SK-N-SH (cell line): ENCODE results near the gene ENTPD8. TPM values are rescaled to one million over a fixed set of nuclear protein-coding genes. Genes with fewer than 3 reads are reported as not detected.
"Not testable (repeated sequence)": the region's sequence is repeated elsewhere in the genome, so short reads cannot be mapped to it uniquely, and the experiment has no call there.

ENCODE experiments used
- CTCF ChIA-PET: fragments of 300-600, 350-600 bp; formaldehyde crosslinking; extraction: SDS; loops from one replicate; lab custom pipeline; 2021; lab: Yijun Ruan, JAX
- POLR2A ChIA-PET: fragments of 350-600 bp; sonication (Branson Sonifier 250); formaldehyde crosslinking; extraction: SDS; loops from one replicate; lab custom pipeline; 2020; ENCODE audit warnings: antibody characterized with exemption, inconsistent platforms; lab: Yijun Ruan, JAX
- DNase-seq: peaks from one replicate; pipeline ENCODE4 v3.0.0; 2012
- H2AFZ ChIP-seq: fragments of 200-600 bp; sonication (generic); 2 replicates; pipeline ENCODE4 v1.8.1; 2016; ENCODE audit warnings: antibody characterized with exemption, mild to moderate bottlenecking, low read depth
- H3F3A ChIP-seq: fragments of 200-600 bp; sonication (generic); replicated peaks from 2 replicates; pipeline ENCODE3; 2016; ENCODE audit warnings: antibody characterized with exemption, mild to moderate bottlenecking; ENCODE audit not compliant: insufficient read depth
- H3K27ac ChIP-seq, 2 experiments: fragments of 200-500 bp in 1 of 2; fragments of 200-600 bp in 1 of 2; sonication (Bioruptor generic) in 1 of 2; sonication (generic), shearing (Covaris generic) in 1 of 2; 2 replicates each; pipeline versions ENCODE4 v1.5.1 to v1.6.1; 2014 to 2016; ENCODE audit warnings: low read depth in 2 of 2, inconsistent platforms in 1 of 2, low read length in 1 of 2, mild to moderate bottlenecking in 1 of 2, mixed read lengths in 1 of 2
- H3K27me3 ChIP-seq: fragments of 200-600 bp; sonication (generic), shearing (Covaris generic); 2 replicates; pipeline ENCODE4 v1.6.1; 2016; ENCODE audit warnings: mixed run types; ENCODE audit not compliant: insufficient read depth
- H3K36me3 ChIP-seq, 2 experiments: fragments of 200-500 bp in 1 of 2; fragments of 200-600 bp in 1 of 2; sonication (Bioruptor generic) in 1 of 2; sonication (generic) in 1 of 2; replicated peaks in 1 of 2; 2 replicates each; pipeline versions ENCODE3 to v1.5.1; 2014 to 2016; ENCODE audit warnings: low read length in 1 of 2, mild to moderate bottlenecking in 1 of 2; ENCODE audit not compliant: insufficient read depth in 2 of 2, control insufficient read depth in 1 of 2
- H3K4me1 ChIP-seq, 2 experiments: fragments of 200-500 bp in 1 of 2; fragments of 200-600 bp in 1 of 2; sonication (Bioruptor generic) in 1 of 2; sonication (generic), shearing (Covaris generic) in 1 of 2; 2 replicates each; pipeline versions ENCODE4 v1.5.1 to v1.6.1; 2014 to 2016; ENCODE audit warnings: low read depth in 1 of 2, low read length in 1 of 2, mixed run types in 1 of 2; ENCODE audit not compliant: insufficient read depth in 2 of 2, control insufficient read depth in 1 of 2
- H3K4me2 ChIP-seq: fragments of 200-600 bp; sonication (generic), shearing (Covaris generic); 2 replicates; pipeline ENCODE4 v1.6.1; 2017; ENCODE audit warnings: mixed run types
- H3K4me3 ChIP-seq, 2 experiments: fragments of 200-500 bp in 1 of 2; fragments of 200-600 bp in 1 of 2; sonication (Bioruptor generic) in 1 of 2; sonication (generic), shearing (Covaris generic) in 1 of 2; 2 replicates each; pipeline versions ENCODE4 v1.5.1 to v1.8.1; 2014 to 2016; ENCODE audit warnings: low read depth in 2 of 2, inconsistent platforms in 1 of 2, low read length in 1 of 2, mild to moderate bottlenecking in 1 of 2, mixed read lengths in 1 of 2, moderate library complexity in 1 of 2
- H3K79me2 ChIP-seq: fragments of 200-600 bp; sonication (generic); 2 replicates; pipeline ENCODE4 v1.8.1; 2017; ENCODE audit warnings: mild to moderate bottlenecking; ENCODE audit not compliant: insufficient read depth
- H3K9ac ChIP-seq: fragments of 200-600 bp; sonication (generic); 2 replicates; pipeline ENCODE4 v1.6.1; 2017; ENCODE audit warnings: mixed run types
- H3K9me2 ChIP-seq: fragments of 200-600 bp; sonication (generic); 2 replicates; pipeline ENCODE4 v1.6.1; 2017; ENCODE audit warnings: mixed run types
- H3K9me3 ChIP-seq: fragments of 200-600 bp; sonication (generic); 2 replicates; pipeline ENCODE4 v1.6.1; 2017; ENCODE audit warnings: mixed run types, mild to moderate bottlenecking, moderate library complexity
- H4K20me1 ChIP-seq: fragments of 200-600 bp; sonication (generic); 2 replicates; pipeline ENCODE4 v1.6.1; 2017; ENCODE audit warnings: mild to moderate bottlenecking, mixed run types; ENCODE audit not compliant: insufficient read depth
- NFIC ChIP-seq: IDR thresholded peaks from 2 replicates; pipeline ENCODE4 v1.4.0; 2012; ENCODE audit warnings: borderline replicate concordance
- RAD21 ChIP-seq: IDR thresholded peaks from 2 replicates; pipeline ENCODE4 v1.6.1; 2012; ENCODE audit warnings: mild to moderate bottlenecking, low read length
- RCOR1 ChIP-seq: fragments of 150-350 bp; IDR thresholded peaks from 2 replicates; pipeline ENCODE4 v1.6.1; 2017; ENCODE audit warnings: antibody characterized with exemption, low read length
- RFX5 ChIP-seq: IDR thresholded peaks from 2 replicates; pipeline ENCODE4 v1.6.1; 2012; ENCODE audit warnings: mild to moderate bottlenecking, improper control_type of control experiment, low read length
- USF1 ChIP-seq: IDR thresholded peaks from 2 replicates; pipeline ENCODE4 v1.4.0; 2012; ENCODE audit warnings: low read depth, borderline replicate concordance
- WGBS: methylation state at CpG from one replicate; pipeline ENCODE4 v1.1.6; 2017; ENCODE audit warnings: low lambda C conversion rate; 5-methylcytosine and 5-hydroxymethylcytosine counted together
- polyA plus RNA-seq, 3 experiments: library from polyadenylated mRNA; depleted of rRNA; stranded (reverse); fragments of >200 nt; gene quantifications; 2 replicates each; pipeline ENCODE4 v1.2.3, GENCODE V29; 2012
- TF ChIP-seq, protein P1 (sequence below): fragments of 150-350 bp; IDR thresholded peaks from 2 replicates; pipeline ENCODE4 v1.6.1; 2017; ENCODE audit warnings: antibody characterized with exemption, low read length, low read depth, borderline replicate concordance
- TF ChIP-seq, protein P2 (sequence below): IDR thresholded peaks from 2 replicates; pipeline ENCODE4; 2012
- TF ChIP-seq, protein P3 (sequence below): IDR thresholded peaks from 2 replicates; pipeline ENCODE4 v1.4.0; 2012; ENCODE audit warnings: low read depth, borderline replicate concordance

Gene ENTPD8
- polyA plus RNA-seq, 1 of the 3 experiments (the other 2 are of a cell fraction) = 0.30 TPM

- TF ChIP-seq, protein P1, sequence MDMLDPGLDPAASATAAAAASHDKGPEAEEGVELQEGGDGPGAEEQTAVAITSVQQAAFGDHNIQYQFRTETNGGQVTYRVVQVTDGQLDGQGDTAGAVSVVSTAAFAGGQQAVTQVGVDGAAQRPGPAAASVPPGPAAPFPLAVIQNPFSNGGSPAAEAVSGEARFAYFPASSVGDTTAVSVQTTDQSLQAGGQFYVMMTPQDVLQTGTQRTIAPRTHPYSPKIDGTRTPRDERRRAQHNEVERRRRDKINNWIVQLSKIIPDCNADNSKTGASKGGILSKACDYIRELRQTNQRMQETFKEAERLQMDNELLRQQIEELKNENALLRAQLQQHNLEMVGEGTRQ = no peak
Observed at GRCh38 chr9:137387891-137388560, 53.1 kb downstream of the ENTPD8 start (continued).

DNA sequence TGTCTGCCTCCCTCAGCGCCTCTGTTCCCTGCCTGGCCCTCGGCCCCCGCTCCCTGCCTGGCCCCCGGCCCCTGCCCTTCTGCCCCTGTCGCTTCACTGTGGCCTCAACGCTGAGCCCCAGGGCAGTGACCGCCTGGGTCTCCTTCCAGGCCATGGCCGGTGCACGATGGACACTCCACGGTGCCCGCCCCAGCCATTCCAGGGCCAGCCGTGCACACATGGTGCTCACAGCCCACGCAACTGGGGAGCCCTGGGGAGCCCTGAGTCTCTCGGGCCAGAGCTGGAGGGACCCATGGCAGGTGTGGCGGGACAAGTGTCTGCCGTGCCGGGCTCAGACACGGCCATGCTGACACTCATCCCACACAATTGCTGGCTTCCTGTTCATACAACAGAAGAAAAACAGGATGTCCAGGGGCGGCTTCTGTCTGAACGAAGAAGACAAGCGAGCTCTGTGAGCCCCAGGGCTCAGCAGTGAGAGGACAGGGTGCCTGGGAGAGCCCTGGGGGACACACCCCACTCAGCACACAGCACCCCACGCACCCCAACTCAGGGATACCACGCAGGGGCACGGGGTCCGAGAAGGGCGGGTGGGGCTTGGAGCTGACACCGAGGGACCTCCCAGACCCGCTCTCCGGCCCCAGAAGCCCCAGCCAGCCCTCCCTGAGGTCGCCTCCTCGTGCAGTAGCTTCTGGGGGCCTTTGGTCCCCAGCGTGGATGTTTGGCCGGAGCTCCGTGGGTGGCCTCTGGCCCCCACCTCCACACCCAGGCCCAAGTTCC, 53.9 kb downstream of the ENTPD8 start:
- ChIA-PET CTCF (interaction anchor here (0.9 to 2.0 kb wide), 2 partner anchors 36 to 86 kb away, joined by 4 to 6 read pairs; partner anchors contain the start of genes EXD3, NOXA1 and NRARP), POLR2A (interaction anchor here (1.2 kb wide), 1 partner anchor 78 kb away, joined by 3 read pairs; no protein-coding TSS in a partner anchor)
- Histone ChIP-seq H4K20me1 (no peaks in the 10 kb centered on the region), H2AFZ (no peak overlapping the region), H3F3A (no peaks in the 10 kb centered on the region), H3K27ac (no peak overlapping the region), H3K36me3 (no peaks in the 10 kb centered on the region), H3K9me3 (no peaks in the 10 kb centered on the region), H3K27me3 (no peaks in the 10 kb centered on the region), H3K4me3 (no peak overlapping the region), H3K9ac (no peak overlapping the region), H3K9me2 (no peaks in the 10 kb centered on the region), H3K4me1 (no peaks in the 10 kb centered on the region; a peak in 1 of 4 replicates), H3K79me2 (no peaks in the 10 kb centered on the region), H3K4me2 (no peak overlapping the region)
- 97% methylated on average over 16 of the region's 34 CpGs for WGBS
- DNase-seq = no peak
- TF ChIP-seq RFX5 = no peak

DNA sequence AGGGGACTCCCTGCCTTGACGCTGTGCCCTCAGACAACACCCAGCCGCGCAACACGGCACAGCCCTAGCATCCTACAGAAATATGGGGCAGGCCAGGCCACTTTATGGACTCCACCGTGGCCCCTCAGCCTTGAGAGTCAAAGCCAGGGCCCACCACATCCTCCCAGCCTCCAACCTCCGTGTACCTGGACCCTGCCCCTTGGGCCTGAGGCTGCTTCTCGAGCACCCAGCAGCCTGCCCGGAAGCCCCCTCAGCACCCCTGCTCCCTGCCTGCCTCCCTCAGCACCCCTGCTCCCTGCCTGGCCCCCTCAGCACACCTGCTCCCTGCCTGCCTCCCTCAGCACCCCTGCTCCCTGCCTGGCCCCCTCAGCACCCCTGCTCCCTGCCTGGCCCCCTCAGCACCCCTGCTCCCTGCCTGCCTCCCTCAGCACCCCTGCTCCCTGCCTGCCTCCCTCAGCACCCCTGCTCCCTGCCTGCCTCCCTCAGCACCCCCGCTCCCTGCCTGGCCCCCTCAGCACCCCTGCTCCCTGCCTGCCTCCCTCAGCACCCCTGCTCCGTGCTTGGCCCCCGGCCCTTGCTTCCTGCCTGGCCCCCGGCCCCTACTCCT, 54.5 kb downstream of the ENTPD8 start:
- H3K4me1 ChIP-seq, DNase-seq, H3K27me3 ChIP-seq, H3K36me3 ChIP-seq, H2AFZ ChIP-seq, H3K27ac ChIP-seq, H4K20me1 ChIP-seq, H3K9ac ChIP-seq, H3K4me2 ChIP-seq, H3F3A ChIP-seq, POLR2A ChIA-PET, H3K79me2 ChIP-seq, H3K9me2 ChIP-seq, H3K4me3 ChIP-seq, H3K9me3 ChIP-seq: not testable (repeated sequence)
- CTCF ChIA-PET = interaction anchor here (0.8 kb wide), 1 partner anchor 100 kb away, joined by 3 read pairs; no protein-coding TSS in a partner anchor
- 71% methylated on average over 8 of the region's 12 CpGs for WGBS

DNA sequence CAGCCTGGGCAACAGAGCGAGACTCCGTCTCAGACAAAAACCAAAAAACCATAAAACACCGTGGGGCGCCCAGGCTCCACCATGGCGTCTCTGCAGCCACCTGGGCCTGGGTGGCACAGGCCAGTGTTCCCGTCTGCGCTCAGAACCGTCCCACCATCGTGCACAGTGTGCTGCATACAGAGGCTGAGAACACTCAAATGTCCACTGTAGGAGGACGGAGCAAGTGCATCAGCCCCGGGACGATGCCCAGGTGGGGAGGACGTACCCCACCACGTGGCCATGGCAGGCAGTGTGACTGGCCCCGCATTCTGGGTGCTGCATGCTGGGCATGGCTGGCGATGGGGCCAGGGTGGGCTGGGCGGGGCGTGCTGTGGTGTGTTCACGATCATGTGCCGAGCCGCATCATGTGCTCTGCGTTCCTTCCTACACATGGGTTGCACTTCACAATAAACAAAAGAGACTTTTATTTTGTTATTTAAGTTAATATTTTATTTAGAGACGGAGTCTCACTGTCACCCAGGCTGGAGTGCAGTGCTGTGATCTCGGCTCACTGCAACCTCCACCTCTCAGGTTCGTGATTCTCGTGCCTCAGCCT, 56.0 kb downstream of the ENTPD8 start:
- Histone ChIP-seq H4K20me1 (no peaks in the 10 kb centered on the region), H3K4me2 (no peak overlapping the region), H3K36me3 (no peaks in the 10 kb centered on the region), H3K9me2 (no peaks in the 10 kb centered on the region), H3K79me2 (no peaks in the 10 kb centered on the region), H3K9me3 (no peaks in the 10 kb centered on the region), H3K27me3 (no peaks in the 10 kb centered on the region), H3K4me1 (no peaks in the 10 kb centered on the region; a peak in 1 of 4 replicates), H3K27ac (no peak overlapping the region), H3K9ac (no peak overlapping the region), H3F3A (no peaks in the 10 kb centered on the region), H2AFZ (no peak overlapping the region), H3K4me3 (no peak overlapping the region)
- ChIA-PET POLR2A (no interaction called here), CTCF (no interaction called here)
- no peak for DNase-seq
- WGBS = 95% methylated on average over 14 of the region's 26 CpGs
- TF ChIP-seq, protein P2, sequence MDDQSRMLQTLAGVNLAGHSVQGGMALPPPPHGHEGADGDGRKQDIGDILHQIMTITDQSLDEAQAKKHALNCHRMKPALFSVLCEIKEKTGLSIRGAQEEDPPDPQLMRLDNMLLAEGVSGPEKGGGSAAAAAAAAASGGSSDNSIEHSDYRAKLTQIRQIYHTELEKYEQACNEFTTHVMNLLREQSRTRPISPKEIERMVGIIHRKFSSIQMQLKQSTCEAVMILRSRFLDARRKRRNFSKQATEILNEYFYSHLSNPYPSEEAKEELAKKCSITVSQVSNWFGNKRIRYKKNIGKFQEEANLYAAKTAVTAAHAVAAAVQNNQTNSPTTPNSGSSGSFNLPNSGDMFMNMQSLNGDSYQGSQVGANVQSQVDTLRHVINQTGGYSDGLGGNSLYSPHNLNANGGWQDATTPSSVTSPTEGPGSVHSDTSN = no peak
- TF ChIP-seq RAD21 (no peak), RCOR1 (no peak), NFIC (no peak), USF1 (no peak)
- TF ChIP-seq, protein P3, sequence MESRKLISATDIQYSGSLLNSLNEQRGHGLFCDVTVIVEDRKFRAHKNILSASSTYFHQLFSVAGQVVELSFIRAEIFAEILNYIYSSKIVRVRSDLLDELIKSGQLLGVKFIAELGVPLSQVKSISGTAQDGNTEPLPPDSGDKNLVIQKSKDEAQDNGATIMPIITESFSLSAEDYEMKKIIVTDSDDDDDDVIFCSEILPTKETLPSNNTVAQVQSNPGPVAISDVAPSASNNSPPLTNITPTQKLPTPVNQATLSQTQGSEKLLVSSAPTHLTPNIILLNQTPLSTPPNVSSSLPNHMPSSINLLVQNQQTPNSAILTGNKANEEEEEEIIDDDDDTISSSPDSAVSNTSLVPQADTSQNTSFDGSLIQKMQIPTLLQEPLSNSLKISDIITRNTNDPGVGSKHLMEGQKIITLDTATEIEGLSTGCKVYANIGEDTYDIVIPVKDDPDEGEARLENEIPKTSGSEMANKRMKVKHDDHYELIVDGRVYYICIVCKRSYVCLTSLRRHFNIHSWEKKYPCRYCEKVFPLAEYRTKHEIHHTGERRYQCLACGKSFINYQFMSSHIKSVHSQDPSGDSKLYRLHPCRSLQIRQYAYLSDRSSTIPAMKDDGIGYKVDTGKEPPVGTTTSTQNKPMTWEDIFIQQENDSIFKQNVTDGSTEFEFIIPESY = no peak
- TF ChIP-seq, protein P1 = no peak
